Testis (tissue), 2 donors: Measurements from ENCODE around the gene TICAM1.
"Not testable (repeated sequence)": the region's sequence is repeated elsewhere in the genome, so short reads cannot be mapped to it uniquely, and the experiment has no call there.

Source experiments
- CTCF ChIP-seq, 3 experiments: fragments of 450-650 bp in 2 of 3; fragments of 200-600 bp in 1 of 3; sonication (generic) in 1 of 3; IDR thresholded peaks; one replicate each; pipeline ENCODE4 v1.5.1; 2016 to 2019; ENCODE audit warnings: antibody characterized with exemption in 3 of 3, mild to moderate bottlenecking in 2 of 3, moderate library complexity in 1 of 3
- POLR2A ChIP-seq: fragments of 450-650 bp; IDR thresholded peaks from one replicate; pipeline ENCODE4 v1.6.1; 2017; ENCODE audit warnings: antibody characterized with exemption, mild to moderate bottlenecking, moderate library complexity

DNA sequence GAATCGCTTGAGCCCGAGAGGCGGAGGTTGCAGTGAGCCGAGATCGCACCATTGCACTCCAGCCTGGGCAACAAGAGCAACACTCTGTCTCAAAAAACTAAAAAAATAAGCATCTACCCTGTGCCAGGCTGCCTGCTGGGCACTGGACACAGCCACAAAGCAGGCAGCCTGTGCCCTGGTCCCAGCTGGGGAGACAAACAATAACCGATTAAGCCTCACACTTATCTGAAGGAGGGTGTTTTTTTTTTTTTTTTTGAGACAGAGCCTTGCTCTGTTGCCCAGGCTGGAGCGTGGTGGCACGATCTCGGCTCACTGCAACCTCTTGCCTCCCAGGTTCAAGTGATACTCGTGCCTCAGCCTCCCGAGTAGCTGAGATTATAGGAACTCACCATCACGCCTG lies 25.0 kb upstream of the TICAM1 start:
- not testable (repeated sequence) for TF ChIP-seq CTCF (IDR thresholded peaks at IDR 0.05); POLR2A
